Measurements from ENCODE around the gene PUS7. TPM values are rescaled to one million over a fixed set of nuclear protein-coding genes. Genes with fewer than 3 reads are reported as not detected.
"Not testable (repeated sequence)": the region's sequence is repeated elsewhere in the genome, so short reads cannot be mapped to it uniquely, and the experiment has no call there.

The PUS7 gene, protein sequence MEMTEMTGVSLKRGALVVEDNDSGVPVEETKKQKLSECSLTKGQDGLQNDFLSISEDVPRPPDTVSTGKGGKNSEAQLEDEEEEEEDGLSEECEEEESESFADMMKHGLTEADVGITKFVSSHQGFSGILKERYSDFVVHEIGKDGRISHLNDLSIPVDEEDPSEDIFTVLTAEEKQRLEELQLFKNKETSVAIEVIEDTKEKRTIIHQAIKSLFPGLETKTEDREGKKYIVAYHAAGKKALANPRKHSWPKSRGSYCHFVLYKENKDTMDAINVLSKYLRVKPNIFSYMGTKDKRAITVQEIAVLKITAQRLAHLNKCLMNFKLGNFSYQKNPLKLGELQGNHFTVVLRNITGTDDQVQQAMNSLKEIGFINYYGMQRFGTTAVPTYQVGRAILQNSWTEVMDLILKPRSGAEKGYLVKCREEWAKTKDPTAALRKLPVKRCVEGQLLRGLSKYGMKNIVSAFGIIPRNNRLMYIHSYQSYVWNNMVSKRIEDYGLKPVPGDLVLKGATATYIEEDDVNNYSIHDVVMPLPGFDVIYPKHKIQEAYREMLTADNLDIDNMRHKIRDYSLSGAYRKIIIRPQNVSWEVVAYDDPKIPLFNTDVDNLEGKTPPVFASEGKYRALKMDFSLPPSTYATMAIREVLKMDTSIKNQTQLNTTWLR
- 25.4 TPM for polyA plus RNA-seq (ENCODE audit: insufficient read length)
- long read RNA-seq, donor 1, partial matches to known transcripts: 0 of 3 reads
- long read RNA-seq, donor 1, other reads (novel, unspliced or antisense): 0 of 3 reads
- long read RNA-seq, donor 2, partial matches to known transcripts: 0 of 2 reads
- long read RNA-seq, donor 2, other reads (novel, unspliced or antisense): 0 of 2 reads
- long read RNA-seq, donor 3, partial matches to known transcripts: 0 of 1 reads
- long read RNA-seq, donor 3, other reads (novel, unspliced or antisense): 0 of 1 reads
- long read RNA-seq, donor 4: 0 reads
- long read RNA-seq, donor 5, partial matches to known transcripts: 11 of 12 reads
- long read RNA-seq, donor 5, other reads (novel, unspliced or antisense): 0 of 12 reads
- long read RNA-seq, donor 6, partial matches to known transcripts: 0 of 6 reads
- long read RNA-seq, donor 6, other reads (novel, unspliced or antisense): 0 of 6 reads
- long read RNA-seq, donor 7, partial matches to known transcripts: 0 of 3 reads
- long read RNA-seq, donor 7, other reads (novel, unspliced or antisense): 0 of 3 reads
- long read RNA-seq, donor 8: 0 reads

DNA sequence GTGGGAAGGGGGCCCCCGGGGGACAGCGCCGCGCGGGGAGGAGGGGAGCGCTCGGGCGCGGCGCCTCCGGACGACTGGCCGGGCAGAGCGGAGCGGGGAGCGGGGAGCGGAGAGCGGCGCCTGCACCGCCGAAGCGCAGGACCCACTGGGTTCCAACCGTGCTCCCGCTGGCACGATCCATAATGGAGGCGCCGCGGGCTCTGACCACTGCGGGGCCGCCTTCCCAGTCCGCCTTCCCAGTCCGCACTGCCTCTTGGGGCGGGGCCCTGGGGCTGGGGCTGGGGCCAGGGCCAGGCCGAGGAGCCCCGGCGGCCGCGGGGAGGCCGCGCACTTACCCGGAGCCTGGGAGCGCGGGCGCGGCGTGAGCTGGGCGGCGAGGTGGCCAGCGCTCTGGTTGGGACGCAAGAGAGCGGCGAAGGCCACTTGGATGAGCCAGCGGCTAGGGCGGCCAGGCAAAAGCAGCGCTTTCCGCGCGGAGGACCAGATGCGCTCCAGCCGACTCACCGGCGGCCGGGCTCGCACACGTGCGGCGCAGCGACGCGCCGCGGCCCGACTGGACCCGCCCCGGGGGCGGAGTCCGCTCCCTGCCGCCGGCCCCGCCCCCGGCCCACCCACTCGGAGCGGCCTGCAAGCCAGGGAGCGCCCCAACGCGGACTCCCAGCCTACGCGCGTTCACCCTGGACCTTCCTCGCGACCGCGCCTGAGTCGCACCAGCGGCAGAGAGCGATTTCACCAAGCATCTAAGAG lies at the start of gene PUS7:
Gene PUS7, minus strand, starts transcription at position 555 of the 747 bp plus-strand sequence. CDS start 13,759 bp downstream, outside the sequence.
- DNase-seq: peak; percentile 87

DNA sequence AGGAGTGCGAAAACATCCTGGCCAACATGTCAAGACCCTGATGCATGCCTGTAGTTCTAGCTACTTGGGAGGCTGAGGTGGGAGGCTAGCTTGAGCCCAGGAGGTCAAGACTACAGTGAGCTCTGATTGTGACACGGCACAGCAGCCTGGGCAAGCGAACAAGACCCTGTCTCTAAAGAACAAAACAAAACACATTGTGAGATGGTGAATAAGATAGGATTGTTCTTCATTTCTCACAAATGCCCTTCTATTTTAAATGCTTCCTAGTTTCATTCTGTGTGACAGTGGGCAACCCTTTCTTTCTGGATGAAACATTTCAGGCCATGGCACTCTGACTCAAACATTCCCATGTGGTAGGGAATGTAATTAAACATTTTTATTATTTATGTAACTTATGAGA lies 45.8 kb upstream of the PUS7 start:
- DNase-seq: no peak

DNA sequence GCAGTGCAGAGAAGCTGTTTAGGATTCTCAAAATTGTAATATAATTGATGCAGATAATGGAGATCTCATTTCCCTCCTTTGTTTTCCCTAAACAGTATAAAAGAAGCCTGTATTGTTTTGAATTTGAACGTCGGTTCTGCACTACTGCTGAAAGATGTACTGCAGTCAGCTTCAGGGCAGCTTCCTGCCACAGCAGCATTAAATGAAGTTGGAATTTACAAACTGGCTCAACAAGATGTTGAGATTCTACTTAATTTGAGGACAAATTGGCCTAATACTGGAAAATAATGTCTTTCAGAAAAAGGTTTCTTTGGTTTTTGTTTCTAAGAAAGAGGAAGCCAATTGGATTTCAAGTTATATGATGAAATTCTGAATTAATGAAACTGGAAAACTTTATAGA lies 45.0 kb upstream of the PUS7 start:
- DNase-seq: no peak

DNA sequence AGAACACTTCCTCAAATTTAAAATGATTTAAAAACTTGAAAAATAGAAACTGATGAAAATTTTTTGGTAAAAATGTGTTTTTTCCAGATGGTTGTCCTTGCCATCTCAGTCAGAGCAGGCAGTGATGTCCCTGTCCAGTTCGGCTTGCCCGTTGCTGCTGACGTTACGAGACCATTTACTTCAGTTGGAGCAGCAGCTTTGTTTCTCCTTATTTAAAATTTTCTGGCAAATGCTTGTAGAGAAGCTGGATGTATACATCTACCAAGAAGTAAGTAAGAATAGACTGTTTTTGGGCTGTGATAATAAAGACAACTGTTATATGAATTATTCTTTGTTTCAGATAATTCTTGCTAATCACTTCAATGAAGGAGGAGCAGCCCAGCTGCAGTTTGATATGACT lies 43.1 kb upstream of the PUS7 start:
- DNase-seq: no peak

DNA sequence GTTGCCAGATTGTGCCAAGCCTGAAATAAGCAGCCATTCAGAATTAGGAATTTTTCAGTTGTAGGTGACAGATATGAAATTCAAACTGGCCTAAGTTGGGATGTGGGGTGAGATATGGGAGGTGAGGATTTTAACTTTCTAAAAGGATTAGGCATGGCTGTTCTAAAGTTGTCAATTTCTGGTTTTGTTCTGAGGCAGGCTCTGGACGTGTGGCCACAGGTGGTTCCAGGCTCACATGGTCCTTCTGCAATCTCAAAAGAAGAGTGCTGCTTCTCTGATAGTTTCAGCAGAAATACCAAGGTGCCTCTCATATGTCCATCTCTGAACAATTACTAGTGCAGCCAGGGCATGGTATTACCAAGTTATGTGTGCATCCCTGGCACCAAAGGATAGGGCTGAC lies 37.9 kb upstream of the PUS7 start:
- DNase-seq: no peak

DNA sequence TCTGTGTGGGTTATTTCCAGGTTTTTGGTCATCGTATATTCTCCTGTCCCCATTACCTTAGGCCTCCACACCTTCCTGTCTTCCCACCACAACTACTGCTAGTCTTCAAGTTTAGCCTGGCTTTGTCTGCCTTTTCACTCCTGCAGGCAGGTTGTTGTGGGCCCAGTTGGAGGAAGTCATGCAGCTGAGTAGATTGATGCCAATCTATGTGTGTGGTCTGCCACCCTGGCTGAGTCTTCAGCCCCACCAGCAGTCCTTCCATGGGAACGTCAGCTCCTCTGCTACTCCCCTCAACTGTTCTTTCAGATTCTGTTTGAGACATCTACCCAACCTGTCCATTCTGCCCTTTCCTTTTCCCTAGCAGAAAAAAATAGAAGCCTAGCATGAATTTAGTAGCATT lies 16.3 kb upstream of the PUS7 start:
- DNase-seq: no peak

DNA sequence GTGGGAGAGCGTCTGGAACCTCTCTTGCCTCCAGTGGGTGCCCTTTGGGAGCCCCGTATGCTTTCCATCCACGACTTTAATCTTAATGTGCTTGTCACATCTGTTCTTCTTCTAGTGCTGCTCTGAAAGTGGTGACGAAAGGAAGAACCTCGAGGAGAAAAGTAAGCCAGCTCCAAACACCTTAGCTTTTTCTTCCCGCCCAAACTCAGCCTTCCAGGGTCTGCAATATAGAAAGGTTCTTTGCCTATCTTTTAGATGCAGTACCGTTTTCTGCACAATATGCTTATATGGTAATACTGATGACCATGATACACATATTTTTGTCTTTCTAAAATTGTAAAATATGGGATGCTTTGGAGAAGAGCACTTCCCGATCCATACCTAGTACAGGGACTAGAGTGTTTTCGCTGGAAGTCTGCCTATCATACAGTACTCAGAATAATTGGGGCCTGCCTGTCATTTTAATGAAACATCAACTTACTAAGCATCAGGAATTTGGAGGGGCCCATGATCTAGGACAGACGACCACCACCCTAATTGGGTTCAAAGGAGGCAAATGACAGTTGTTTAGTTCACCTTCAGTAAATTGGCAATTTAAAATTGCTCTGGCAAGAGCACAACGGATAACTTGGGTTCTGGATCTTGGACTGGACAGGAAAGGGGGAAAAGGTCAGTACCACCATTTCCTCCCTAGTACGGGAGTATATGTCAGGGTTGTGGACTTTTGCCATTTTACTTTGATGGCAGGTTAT lies 10.8 kb upstream of the PUS7 start:
- DNase-seq: no peak

DNA sequence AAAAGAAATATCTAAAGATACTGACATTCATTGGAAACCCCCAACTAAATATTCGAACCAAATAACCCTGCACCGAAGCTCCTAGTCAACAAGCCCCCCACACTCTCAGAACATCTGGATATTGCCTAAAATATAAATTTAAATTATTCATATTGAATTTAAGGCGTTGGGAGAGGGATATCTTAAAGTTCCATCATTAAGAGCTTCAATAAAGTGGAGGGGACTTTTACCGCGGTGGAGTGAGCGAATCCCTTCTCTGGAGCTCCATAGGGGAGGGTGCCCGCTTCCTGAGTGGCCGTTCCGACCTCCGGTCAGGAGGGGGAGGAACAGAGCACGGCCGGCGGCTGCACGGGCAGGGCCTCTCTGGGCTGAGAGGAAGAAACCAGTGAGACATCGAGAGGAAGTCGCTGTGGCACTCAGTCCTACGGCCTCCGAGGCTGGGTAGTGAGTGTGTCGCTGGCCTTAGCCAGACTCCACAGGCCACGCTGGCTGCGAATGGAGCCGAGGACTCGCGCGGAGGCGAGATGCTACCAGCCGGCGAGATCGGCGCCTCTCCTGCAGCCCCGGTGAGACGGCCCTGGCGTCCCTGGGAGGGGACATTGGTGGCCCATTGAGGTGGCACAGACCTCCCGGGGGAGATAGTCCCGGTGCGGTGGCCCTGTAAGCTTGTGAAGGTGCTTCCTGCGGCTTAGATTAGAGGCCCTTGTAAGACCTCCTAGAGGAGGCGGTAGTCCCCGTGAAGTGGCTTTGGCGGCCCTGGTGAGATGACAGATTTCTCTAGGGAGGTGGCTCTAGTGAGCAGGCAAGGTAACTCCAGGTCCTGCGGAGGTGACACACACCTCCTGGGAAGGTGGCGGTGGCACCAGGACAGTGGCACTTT lies 10.0 kb upstream of the PUS7 start, which contains the start of gene RINT1:
Gene RINT1, plus strand, starts transcription at position 410 of the 880 bp plus-strand sequence. Its CDS starts 115 bp downstream, at position 525.
- DNase-seq: peak; percentile 88

DNA sequence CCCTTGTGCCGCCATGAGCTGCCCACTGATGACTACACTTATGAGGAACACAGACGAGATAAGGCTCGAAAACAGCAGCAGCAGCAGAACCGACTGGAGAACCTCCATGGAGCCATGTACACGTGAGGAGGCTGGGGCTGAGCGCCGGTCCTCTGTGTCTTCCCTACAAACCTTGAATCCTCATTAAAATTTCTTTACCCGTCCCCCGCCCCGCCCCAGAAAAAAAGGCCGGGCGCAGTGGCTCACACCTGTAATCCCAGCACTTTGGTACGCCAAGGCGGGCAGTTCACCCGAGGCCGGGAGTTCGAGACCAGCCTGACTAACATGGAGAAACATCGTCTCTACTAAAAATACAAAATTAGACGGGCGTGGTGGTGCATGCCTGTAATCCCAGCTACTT lies 8.5 kb upstream of the PUS7 start:
- no peak for DNase-seq

DNA sequence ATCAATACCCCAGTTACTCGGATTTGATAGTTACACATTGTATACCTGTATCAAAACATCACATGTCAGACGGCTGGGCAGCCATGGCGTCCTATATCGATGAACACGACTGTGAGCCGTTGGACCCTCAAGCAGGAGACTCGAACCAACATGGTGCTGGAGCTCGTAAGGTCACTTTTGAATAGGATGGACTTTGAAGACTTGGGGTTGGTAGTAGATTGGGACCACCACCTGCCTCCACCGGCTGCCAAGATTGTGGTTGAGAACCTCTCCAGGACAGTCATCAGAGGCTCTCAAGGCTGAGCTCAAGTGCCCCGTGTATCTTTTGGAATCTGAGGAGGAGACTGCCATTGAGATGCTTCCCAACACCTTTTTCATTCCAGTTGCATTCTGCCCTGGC lies 8.1 kb upstream of the PUS7 start:
- DNase-seq: no peak

DNA sequence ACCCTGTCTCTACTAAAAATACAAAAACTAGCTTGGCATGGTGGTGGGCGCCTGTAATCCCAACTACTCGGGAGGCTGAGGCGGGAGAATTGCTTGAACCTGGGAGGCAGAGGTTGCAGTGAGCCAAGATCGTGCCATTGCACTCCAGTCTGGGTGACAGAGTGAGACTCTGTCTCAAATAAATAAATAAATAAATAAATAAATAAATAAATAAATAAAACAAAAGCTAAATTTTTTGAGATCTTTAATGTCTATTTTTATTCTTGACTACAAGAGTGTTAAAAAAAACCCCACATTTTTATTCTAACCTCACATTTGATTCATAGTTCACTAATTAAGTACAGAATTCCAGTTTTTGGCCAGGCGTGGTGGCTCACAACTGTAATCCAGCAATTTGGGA lies 5.7 kb upstream of the PUS7 start:
- DNase-seq: not testable (repeated sequence)

DNA sequence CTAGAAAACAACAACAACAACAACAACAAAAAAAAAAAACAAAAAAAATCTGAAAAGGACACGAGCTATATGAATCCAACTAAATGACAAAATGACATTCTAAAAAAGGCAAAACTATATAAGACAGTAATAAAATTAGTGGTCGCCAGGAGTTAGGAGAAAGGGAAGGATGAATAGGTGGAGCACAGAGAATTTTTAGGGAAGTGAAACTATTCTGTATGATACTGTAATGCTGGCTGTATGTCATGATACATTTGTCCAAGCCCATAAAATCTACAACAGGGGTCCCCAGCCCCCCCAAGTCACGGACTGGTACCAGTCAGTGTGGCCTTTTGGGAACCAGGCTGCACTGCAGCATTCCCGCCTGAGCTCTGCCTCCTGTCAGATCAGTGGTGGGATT lies 2.8 kb upstream of the PUS7 start:
- DNase-seq: no peak

DNA sequence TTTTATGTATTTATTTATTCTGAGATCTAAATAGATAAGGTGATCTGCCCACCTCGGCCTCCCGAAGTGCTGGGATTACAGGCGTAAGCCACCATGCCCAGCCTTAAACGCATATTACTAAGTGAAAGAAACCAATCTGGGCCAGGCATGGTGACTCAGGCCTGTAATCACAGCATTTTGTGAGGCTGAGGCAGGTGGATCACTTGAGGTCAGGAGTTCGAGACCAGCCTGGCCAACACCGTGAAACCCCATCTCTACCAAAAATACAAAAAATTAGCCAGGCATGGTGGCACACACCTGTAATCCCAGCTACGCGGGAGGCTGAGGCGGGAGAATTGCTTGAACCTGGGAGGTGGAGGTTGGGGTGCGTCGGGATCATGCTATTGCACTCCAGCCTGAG lies 2.4 kb upstream of the PUS7 start:
- not testable (repeated sequence) for DNase-seq

DNA sequence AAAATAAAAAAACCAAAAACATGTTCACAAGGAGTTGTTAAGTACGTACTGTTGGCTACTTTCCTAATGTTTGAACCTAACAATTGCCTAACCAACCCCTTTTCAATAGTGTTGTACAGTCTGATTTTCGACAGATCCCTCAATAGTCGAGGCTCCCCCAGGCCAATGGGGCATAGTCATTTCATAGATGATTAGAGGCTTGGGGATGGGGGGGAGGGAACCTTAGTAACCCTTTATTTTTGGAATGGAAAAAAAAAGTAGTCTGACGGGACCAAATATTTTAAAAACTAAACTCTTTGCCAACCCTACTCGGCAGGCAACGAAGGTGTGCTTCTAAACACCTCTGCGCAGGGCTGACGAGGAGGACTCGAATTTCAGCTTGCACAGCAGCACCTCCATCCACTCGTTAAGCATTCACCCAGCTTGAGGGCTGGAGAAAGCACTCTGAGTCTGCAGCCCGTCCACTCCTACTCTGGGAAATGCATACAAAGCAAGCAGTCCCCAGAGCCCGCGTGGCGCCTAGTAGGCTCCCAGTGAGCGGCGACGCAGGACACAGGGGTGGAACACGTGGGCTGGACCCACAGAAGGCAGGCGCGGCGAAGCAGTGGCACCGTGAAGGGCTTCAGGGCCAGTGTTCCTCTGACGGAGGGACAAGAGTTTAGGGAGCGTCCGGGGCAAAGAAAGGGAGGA lies 899 bp downstream of the PUS7 start:
- peak; percentile 61 for DNase-seq

DNA sequence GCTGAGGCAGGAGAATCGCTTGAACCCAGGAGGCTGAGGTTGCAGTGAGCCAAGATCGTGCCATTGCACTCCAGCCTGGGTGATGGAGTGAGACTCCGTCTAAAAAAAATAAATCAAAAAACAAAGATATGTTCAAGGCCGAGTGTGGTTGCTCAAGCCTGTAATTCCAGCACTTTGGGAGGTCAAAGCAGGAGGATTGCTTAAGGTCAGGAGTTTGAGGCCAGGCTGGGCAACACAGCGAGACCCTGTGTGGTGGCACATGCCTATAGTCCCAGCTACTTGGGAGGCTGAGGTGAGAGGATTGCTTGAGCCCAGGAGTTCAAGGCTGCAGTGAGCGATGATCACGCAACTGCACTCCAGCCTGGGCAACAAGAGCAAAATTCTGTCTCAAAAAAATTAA lies 1.5 kb downstream of the PUS7 start:
- not testable (repeated sequence) for DNase-seq

DNA sequence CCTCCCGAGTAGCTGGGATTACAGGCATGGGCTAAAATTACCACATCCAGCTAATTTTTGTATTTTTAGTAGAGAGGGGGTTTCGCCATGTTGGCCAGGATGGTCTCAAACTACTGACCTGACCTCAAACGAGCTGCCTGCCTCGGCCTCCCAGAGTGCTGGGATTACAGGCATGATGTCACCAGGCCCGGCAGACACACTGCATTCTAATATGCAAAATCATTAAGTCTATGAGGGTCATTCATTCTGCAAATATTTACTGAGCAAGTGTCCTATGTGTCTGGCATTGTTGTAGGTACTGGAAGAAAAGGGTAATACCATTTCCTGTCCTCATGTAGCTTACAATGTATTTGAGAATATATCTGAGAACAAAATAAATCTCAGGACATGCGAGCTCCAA lies 2.7 kb downstream of the PUS7 start:
- no peak for DNase-seq

DNA sequence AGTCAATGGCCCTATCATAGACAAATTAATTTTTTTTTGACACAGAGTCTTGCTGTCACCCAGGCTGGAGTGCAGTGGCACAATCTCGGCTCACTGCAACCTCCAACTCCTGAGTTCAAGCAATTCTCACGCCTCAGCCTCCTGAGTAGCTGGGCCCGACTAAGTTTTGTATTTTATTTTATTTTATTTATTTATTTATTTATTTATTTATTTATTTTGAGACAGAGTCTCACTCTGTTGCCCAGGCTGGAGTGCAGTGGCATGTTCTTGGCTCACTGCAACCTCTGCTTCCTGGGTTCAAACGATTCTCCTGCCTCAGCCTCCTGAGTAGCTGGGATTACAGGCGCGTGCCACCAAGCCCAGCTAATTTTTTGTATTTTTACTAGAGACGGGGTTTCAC lies 6.5 kb downstream of the PUS7 start:
- DNase-seq: not testable (repeated sequence)

DNA sequence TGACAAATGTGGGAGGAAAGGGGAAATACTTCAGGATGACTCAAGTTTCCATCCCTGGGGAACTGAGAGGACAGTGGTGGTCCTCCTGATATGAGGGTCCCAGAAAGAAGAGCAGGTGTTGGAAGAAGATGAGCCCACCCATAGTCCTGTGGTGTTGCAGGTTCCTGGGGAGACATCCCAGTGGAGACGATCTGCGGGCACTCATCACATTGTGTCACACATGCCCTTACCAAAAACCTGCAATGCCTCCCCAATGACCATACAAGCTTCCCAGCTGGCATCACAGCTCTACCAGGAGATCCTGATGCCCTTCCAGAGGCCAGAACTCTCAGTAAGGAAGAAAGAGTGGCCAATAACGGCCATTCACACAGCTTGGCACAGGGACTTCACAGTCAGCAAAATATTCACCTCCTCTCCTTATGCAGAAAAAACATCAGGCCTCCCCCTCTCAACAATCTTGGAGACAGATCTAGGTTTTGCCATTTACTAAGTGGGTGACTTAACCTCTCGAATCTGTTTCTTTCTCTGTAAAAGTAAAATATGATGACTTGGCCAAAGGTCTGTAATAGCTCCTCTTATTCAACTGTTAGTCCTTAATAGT lies 9.0 kb downstream of the PUS7 start:
- DNase-seq: no peak

DNA sequence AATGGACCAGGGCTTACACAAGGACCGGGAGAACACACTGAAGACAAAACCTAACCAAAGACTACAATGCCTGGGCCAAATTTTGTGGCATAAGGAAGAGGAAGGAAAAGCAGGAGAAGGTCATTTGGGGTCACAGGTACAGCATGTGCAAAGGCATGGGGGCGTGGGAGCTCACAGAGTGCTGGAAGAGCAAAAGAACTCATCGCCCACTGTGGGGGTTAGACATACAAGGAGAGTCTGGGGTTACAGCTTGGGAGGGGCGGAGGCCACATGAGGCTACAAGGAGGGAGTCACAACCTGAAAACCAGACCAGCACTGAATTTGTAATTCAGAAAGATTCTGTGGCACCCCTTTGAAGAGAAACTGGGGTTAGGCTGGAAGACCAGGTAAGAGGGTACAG lies 9.7 kb downstream of the PUS7 start:
- DNase-seq: no peak
